Common myeloid progenitor, CD34-positive (primary cell): ENCODE results near the gene TACC2.
"Not testable (repeated sequence)": the region's sequence is repeated elsewhere in the genome, so short reads cannot be mapped to it uniquely, and the experiment has no call there.

Experiments
- CTCF ChIA-PET: fragments of 350-600 bp; sonication (Branson Sonifier 250); formaldehyde crosslinking; loops from one replicate; lab custom pipeline; 2021; ENCODE audit warnings: antibody characterized with exemption; lab: Charles Lee
- POLR2A ChIA-PET: fragments of 350-600 bp; sonication (Branson Sonifier 250); formaldehyde crosslinking; loops from one replicate; lab custom pipeline; 2021; ENCODE audit warnings: antibody characterized with exemption; lab: Charles Lee
- DNase-seq, 3 donors: peaks; one replicate each; pipeline versions ENCODE4 v3.0.0 to v3.0.0-alpha.2; 2013
- H3K27ac ChIP-seq, 2 experiments: 1 replicate in 1 of 2; 2 replicates in 1 of 2; pipeline ENCODE4 v1.7.0; 2013; ENCODE audit warnings: inconsistent platforms in 2 of 2, low read length in 2 of 2, mild to moderate bottlenecking in 2 of 2, low read depth in 1 of 2, moderate library complexity in 1 of 2; ENCODE audit not compliant: severe bottlenecking in 2 of 2, insufficient read depth in 1 of 2, poor library complexity in 1 of 2
- H3K27me3 ChIP-seq, 5 experiments: replicated peaks in 2 of 5; 1 replicate in 3 of 5; 2 replicates in 2 of 5; pipeline versions ENCODE4 v1.6.1 to v1.7.0; 2013; ENCODE audit warnings: low read length in 4 of 5, mild to moderate bottlenecking in 2 of 5, moderate library complexity in 2 of 5, inconsistent platforms in 1 of 5; ENCODE audit not compliant: insufficient read depth in 5 of 5, control insufficient read depth in 4 of 5
- H3K36me3 ChIP-seq, 4 experiments: 1 replicate in 2 of 4; 2 replicates in 2 of 4; pipeline versions ENCODE4 v1.6.1 to v1.7.0; 2013; ENCODE audit warnings: low read length in 3 of 4, control low read depth in 1 of 4, mild to moderate bottlenecking in 1 of 4; ENCODE audit not compliant: control insufficient read depth in 4 of 4, insufficient read depth in 4 of 4
- H3K4me1 ChIP-seq, 4 experiments: 1 replicate in 3 of 4; 2 replicates in 1 of 4; pipeline versions ENCODE4 v1.6.1 to v1.7.1; 2013; ENCODE audit warnings: low read length in 3 of 4, mild to moderate bottlenecking in 3 of 4, control low read depth in 1 of 4, inconsistent platforms in 1 of 4, moderate library complexity in 1 of 4; ENCODE audit not compliant: control insufficient read depth in 4 of 4, insufficient read depth in 4 of 4; ENCODE audit errors: control extremely low read depth in 1 of 4
- H3K4me3 ChIP-seq, 7 experiments: 1 replicate in 4 of 7; 2 replicates in 3 of 7; pipeline versions ENCODE4 v1.5.1 to v1.7.0; 2013; ENCODE audit warnings: mild to moderate bottlenecking in 7 of 7, low read length in 6 of 7, moderate library complexity in 6 of 7, inconsistent platforms in 2 of 7, low read depth in 2 of 7, control low read depth in 1 of 7; ENCODE audit not compliant: insufficient read depth in 4 of 7, control insufficient read depth in 1 of 7; ENCODE audit errors: extremely low read depth in 1 of 7
- H3K9me3 ChIP-seq, 5 experiments: 1 replicate in 4 of 5; 2 replicates in 1 of 5; pipeline versions ENCODE4 v1.6.1 to v1.7.1; 2013; ENCODE audit warnings: low read length in 4 of 5, mild to moderate bottlenecking in 2 of 5, inconsistent platforms in 1 of 5, low read depth in 1 of 5, moderate library complexity in 1 of 5; ENCODE audit not compliant: control insufficient read depth in 4 of 5, insufficient read depth in 2 of 5; ENCODE audit errors: control extremely low read depth in 1 of 5
- WGBS: methylation state at CpG from one replicate; pipeline ENCODE4 v1.1.5; 2013; ENCODE audit not compliant: insufficient coverage; 5-methylcytosine and 5-hydroxymethylcytosine counted together

TACC2 gene

GRCh38 chr10:121983852-121984251 is 5.1 kb upstream of the TACC2 start:
- DNase-seq, result no peak
- no peaks in the 10 kb centered on the region for H3K36me3 ChIP-seq
- no peaks in the 10 kb centered on the region for H3K27me3 ChIP-seq
- 100% methylated on average over 5 of the region's 5 CpGs for WGBS
- ChIA-PET POLR2A (no interaction called here), CTCF (interaction anchor here (0.6 kb wide), 1 partner anchor 12 kb away, joined by 3 read pairs; no protein-coding TSS in a partner anchor)
- H3K4me3 ChIP-seq, result no peak overlapping the region
- no peak overlapping the region for H3K27ac ChIP-seq
- peaks cover 0 to 16% (median 13%) of the 10 kb centered on the region in 5 experiments for H3K9me3 ChIP-seq
- no peaks in the 10 kb centered on the region for H3K4me1 ChIP-seq

GRCh38 chr10:121984463-121984862 is 4.5 kb upstream of the TACC2 start:
- Histone ChIP-seq H3K36me3 (no peaks in the 10 kb centered on the region), H3K27ac (no peak overlapping the region), H3K4me3 (no peak overlapping the region), H3K27me3 (no peaks in the 10 kb centered on the region), H3K9me3 (peaks cover 0 to 16% (median 13%) of the 10 kb centered on the region in 5 experiments), H3K4me1 (no peaks in the 10 kb centered on the region)
- no peak for DNase-seq
- ChIA-PET POLR2A (no interaction called here), CTCF (interaction anchor here (0.6 kb wide), 2 partner anchors 12 to 133 kb away, joined by 3 read pairs; no protein-coding TSS in a partner anchor)
- 80% methylated on average over 2 of the region's 2 CpGs for WGBS

GRCh38 chr10:121990015-121990677 is 1.2 kb downstream of the TACC2 start:
- CTCF ChIA-PET, result interaction anchor here (1.0 kb wide), 1 partner anchor 9 kb away, joined by 3 read pairs; no protein-coding TSS in a partner anchor

GRCh38 chr10:121991727-121992126 is 2.8 kb downstream of the TACC2 start:
- DNase-seq, H3K4me3 ChIP-seq, H3K4me1 ChIP-seq, H3K27ac ChIP-seq, CTCF ChIA-PET, POLR2A ChIA-PET, H3K9me3 ChIP-seq, H3K36me3 ChIP-seq: not testable (repeated sequence)
- peaks cover 0 to 13% (median 2%) of the 10 kb centered on the region in 5 experiments for H3K27me3 ChIP-seq
- WGBS, result 100% methylated on average over 2 of the region's 4 CpGs

More at GRCh38 chr10:121990015-121990677, 1.2 kb downstream of the TACC2 start:
- 70% methylated on average over 5 of the region's 9 CpGs for WGBS
- POLR2A ChIA-PET, result no interaction called here
- Histone ChIP-seq H3K27me3 (peaks cover 0 to 9% (median 2%) of the 10 kb centered on the region in 5 experiments), H3K4me3 (no peak overlapping the region), H3K36me3 (no peaks in the 10 kb centered on the region), H3K9me3 (peaks cover 0 to 5% (median 4%) of the 10 kb centered on the region in 5 experiments), H3K27ac (no peak overlapping the region), H3K4me1 (no peaks in the 10 kb centered on the region)
- peak in 2 of 3 donors; percentile 5 to 20 for DNase-seq

GRCh38 chr10:121994429-121994941 is 5.5 kb downstream of the TACC2 start:
- DNase-seq, result no peak
- Histone ChIP-seq H3K4me3 (no peak overlapping the region), H3K27ac (no peak overlapping the region), H3K9me3 (peaks cover 0 to 3% (median 0%) of the 10 kb centered on the region in 5 experiments), H3K4me1 (no peaks in the 10 kb centered on the region), H3K36me3 (no peaks in the 10 kb centered on the region), H3K27me3 (peaks cover 0 to 17% (median 2%) of the 10 kb centered on the region in 5 experiments)
- POLR2A ChIA-PET, result no interaction called here
- 77% methylated on average over 3 of the region's 10 CpGs for WGBS
- CTCF ChIA-PET, result interaction anchor here (0.6 kb wide), 1 partner anchor 17 kb away, joined by 3 read pairs; no protein-coding TSS in a partner anchor

GRCh38 chr10:121998462-121998861 is 9.5 kb downstream of the TACC2 start:
- whole genome bisulfite sequencing, result 81% methylated on average over 6 of the region's 6 CpGs
- Histone ChIP-seq H3K9me3 (peaks cover 0 to 21% (median 5%) of the 10 kb centered on the region in 5 experiments), H3K4me3 (no peak overlapping the region), H3K27ac (no peak overlapping the region), H3K4me1 (no peaks in the 10 kb centered on the region), H3K36me3 (no peaks in the 10 kb centered on the region), H3K27me3 (peaks cover 0 to 17% (median 2%) of the 10 kb centered on the region in 5 experiments)
- ChIA-PET CTCF (interaction anchor here (1.4 kb wide), 1 partner anchor 8 kb away, joined by 3 read pairs; no protein-coding TSS in a partner anchor), POLR2A (no interaction called here)
- DNase-seq, result no peak

- WGBS, result 95% methylated on average over 2 of the region's 4 CpGs
These were observed 10.3 kb downstream of the TACC2 start for GRCh38 chr10:121999301-121999700.

More at GRCh38 chr10:121999301-121999700, 10.3 kb downstream of the TACC2 start:
- no peak overlapping the region for H3K4me3 ChIP-seq
- H3K36me3 ChIP-seq, result no peaks in the 10 kb centered on the region
- CTCF ChIA-PET, result interaction anchor here (1.4 kb wide), 1 partner anchor 9 kb away, joined by 3 read pairs; no protein-coding TSS in a partner anchor
- H3K9me3 ChIP-seq, result peaks cover 0 to 21% (median 5%) of the 10 kb centered on the region in 5 experiments
- H3K27ac ChIP-seq, result no peak overlapping the region
- POLR2A ChIA-PET, result no interaction called here
- DNase-seq, result no peak
- H3K27me3 ChIP-seq, result peaks cover 0 to 14% (median 2%) of the 10 kb centered on the region in 5 experiments
- H3K4me1 ChIP-seq, result no peaks in the 10 kb centered on the region
